ENCODE measurements around the gene OTOG. TPM values are rescaled to one million over a fixed set of nuclear protein-coding genes. Genes with fewer than 3 reads are reported as not detected.

The OTOG gene
- total and polyA plus RNA-seq, 2 of the 8 experiments (the other 6 are each of a cell fraction or from before 2014, with no cell fraction given): 0.41 to 1.5 TPM

DNA sequence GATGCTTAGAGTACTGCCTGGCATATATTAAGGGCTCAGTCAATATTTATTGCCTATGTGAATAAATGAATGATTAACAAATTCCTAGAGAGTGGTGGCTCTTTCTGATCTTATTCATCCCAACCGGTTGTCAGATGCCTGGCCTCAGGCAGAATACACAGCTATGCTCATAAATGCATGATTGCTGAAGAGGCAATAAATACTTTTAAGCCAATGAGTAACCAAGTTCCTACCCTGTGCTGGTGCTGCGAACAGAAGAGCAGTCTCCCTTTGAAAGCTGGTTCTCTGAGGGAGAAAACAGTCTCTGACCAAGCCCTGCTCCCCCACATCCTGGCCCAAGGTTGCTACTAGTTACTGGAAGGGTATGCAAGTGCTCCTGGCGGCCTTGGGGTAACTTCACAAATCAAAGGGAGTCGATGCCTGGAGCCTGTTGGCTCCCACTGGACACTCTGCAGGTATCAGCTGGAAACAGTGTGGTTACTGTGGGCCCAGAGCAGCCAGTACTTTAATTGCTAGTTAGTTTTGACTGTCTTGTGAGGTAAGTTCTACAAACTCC, 5.7 kb upstream of the OTOG start:
- no peak overlapping the region for H3K23ac ChIP-seq (ENCODE audit: insufficient read length)
- H3K14ac ChIP-seq (ENCODE audit: insufficient read length): no peak overlapping the region
- no peak overlapping the region for H4K91ac ChIP-seq (replicated peaks; ENCODE audit: insufficient read length, low read length)
- H4K5ac ChIP-seq (ENCODE audit: insufficient read length, low read depth, low read length): no peak overlapping the region
- WGBS, 2 experiments (ENCODE audit: extremely low coverage in 1 of 2, insufficient coverage in 1 of 2, insufficient read length in 1 of 2, insufficient replicate concordance in 2 of 2, low coverage in 1 of 2, low lambda C conversion rate in 2 of 2, missing lambda C conversion rate in 1 of 2): 91% methylated on average over 4 of the region's 4 CpGs; no CpG with 5 or more reads in 1 of the 2 experiments
- H3K27ac ChIP-seq (ENCODE audit: low read depth, low read length): no peak overlapping the region
- no peak overlapping the region for H2BK12ac ChIP-seq (ENCODE audit: low read depth, low read length)
- H4K8ac ChIP-seq (ENCODE audit: extremely low read depth, insufficient read depth, low read length): no peak overlapping the region
- H2BK5ac ChIP-seq (ENCODE audit: low read depth, low read length): no peak overlapping the region
- DNase-seq (ENCODE audit: low read depth in 1 of 2, low spot score in 2 of 2) (no peak), FAIRE-seq (no peak)
- H3K79me1 ChIP-seq (ENCODE audit: low read depth, low read length): no peaks in the 10 kb centered on the region
- H2BK15ac ChIP-seq (ENCODE audit: low read length): no peak overlapping the region
- no peaks in the 10 kb centered on the region for H3K79me2 ChIP-seq (ENCODE audit: control insufficient read depth in 1 of 2, insufficient read depth in 2 of 2, low read length in 2 of 2)
- no peak overlapping the region for H3K9ac ChIP-seq (replicated peaks in 1 of 4; ENCODE audit: extremely low read depth in 1 of 4, low read depth in 3 of 4, low read length in 3 of 4)
- H3K36me3 ChIP-seq (ENCODE audit: control insufficient read depth in 2 of 4, insufficient read depth in 4 of 4, low read length in 3 of 4): no peaks in the 10 kb centered on the region
- POLR2A ChIA-PET (ENCODE audit: partially characterized antibody): interaction anchor here (1.3 to 1.7 kb wide), 2 partner anchors 12 kb away, joined by 3 to 4 read pairs; no protein-coding TSS in a partner anchor
- no peak overlapping the region for H3K56ac ChIP-seq (replicated peaks; ENCODE audit: insufficient read length, low read depth, low read length)
- H2AFZ ChIP-seq (ENCODE audit: low read length): no peak overlapping the region
- no peak overlapping the region for H2AK5ac ChIP-seq (ENCODE audit: low read depth, low read length)
- H3K18ac ChIP-seq (ENCODE audit: extremely low read depth, low read length): no peak overlapping the region
- no peak overlapping the region for H3K4me3 ChIP-seq (ENCODE audit: extremely low read depth in 1 of 4, insufficient read depth in 2 of 4, low read depth in 3 of 4, low read length in 4 of 4)
- H3K4ac ChIP-seq (replicated peaks; ENCODE audit: insufficient read length, low read depth, low read length): no peak overlapping the region
- TF ChIP-seq, protein P1, sequence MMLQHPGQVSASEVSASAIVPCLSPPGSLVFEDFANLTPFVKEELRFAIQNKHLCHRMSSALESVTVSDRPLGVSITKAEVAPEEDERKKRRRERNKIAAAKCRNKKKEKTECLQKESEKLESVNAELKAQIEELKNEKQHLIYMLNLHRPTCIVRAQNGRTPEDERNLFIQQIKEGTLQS (IDR thresholded peaks at IDR 0.05; ENCODE audit: insufficient read depth, low read depth, low read length): no peak
- no peak for TF ChIP-seq SP2 (IDR thresholded peaks at IDR 0.05; ENCODE audit: low read length)
- H3K23me2 ChIP-seq (ENCODE audit: low read depth, low read length): peaks cover 3% of the 10 kb centered on the region
- no peaks in the 10 kb centered on the region for H4K20me1 ChIP-seq (replicated peaks in 1 of 2; ENCODE audit: control insufficient read depth in 1 of 2, insufficient read depth in 2 of 2, low read length in 2 of 2)
- H2BK20ac ChIP-seq (ENCODE audit: low read length): no peak overlapping the region
- no peak overlapping the region for H2BK120ac ChIP-seq (replicated peaks; ENCODE audit: low read depth, low read length)
- CTCF ChIA-PET (ENCODE audit: partially characterized antibody): interaction anchor here (1.0 to 3.9 kb wide), 8 partner anchors 9 to 157 kb away, joined by 3 to 21 read pairs (median 8); partner anchors contain the start of gene KCNJ11
- peaks cover 1 to 8% (median 3%) of the 10 kb centered on the region in 4 experiments; a peak in 6 of 7 replicates for H3K4me1 ChIP-seq (replicated peaks in 1 of 4; ENCODE audit: control insufficient read depth in 3 of 4, insufficient read depth in 4 of 4, low read length in 3 of 4)
- H3K4me2 ChIP-seq (ENCODE audit: insufficient read depth in 1 of 2, low read depth in 2 of 2, low read length in 2 of 2): no peak overlapping the region
- no peaks in the 10 kb centered on the region for H3K9me3 ChIP-seq (ENCODE audit: insufficient read depth in 2 of 2, low read depth in 1 of 2, low read length in 1 of 2)
- peaks cover 0 to 17% (median 7%) of the 10 kb centered on the region in 4 experiments; a peak in 4 of 7 replicates for H3K27me3 ChIP-seq (replicated peaks in 1 of 4; ENCODE audit: control insufficient read depth in 3 of 4, extremely low read depth in 1 of 4, insufficient read depth in 3 of 4, low read length in 3 of 4)
